K562 (cell line): ENCODE data around the gene NGRN. TPM values are rescaled to one million over a fixed set of nuclear protein-coding genes. Genes with fewer than 3 reads are reported as not detected.

Experiments
- ARID2 ChIP-seq: fragments of 450-650 bp; IDR thresholded peaks from 2 replicates; pipeline ENCODE4 v1.6.1; 2017; ENCODE audit warnings: antibody characterized with exemption, mild to moderate bottlenecking
- EHMT2 ChIP-seq: fragments of 450-650 bp; IDR thresholded peaks from 2 replicates; pipeline ENCODE4 v1.6.1; 2018; ENCODE audit warnings: antibody characterized with exemption
- LCOR ChIP-seq: sonication (generic); formaldehyde crosslinking; IDR thresholded peaks from 2 replicates; pipeline ENCODE4 v1.8.0; 2022; ENCODE audit warnings: mild to moderate bottlenecking, missing genetic modification reagents
- NUFIP1 ChIP-seq: fragments of 450-650 bp; IDR thresholded peaks from 2 replicates; pipeline ENCODE4 v1.6.1; 2018; ENCODE audit not compliant: partially characterized antibody
- PHF20 ChIP-seq: fragments of 450-650 bp; IDR thresholded peaks from 2 replicates; pipeline ENCODE4 v1.6.1; 2018; ENCODE audit not compliant: partially characterized antibody
- PYGO2 ChIP-seq: fragments of 450-650 bp; IDR thresholded peaks from 2 replicates; pipeline ENCODE4 v1.6.1; 2016; ENCODE audit warnings: mild to moderate bottlenecking, missing genetic modification characterization, moderate library complexity, missing compliant biosample characterization
- SAP30 ChIP-seq: fragments of 200-600 bp; sonication (generic); IDR thresholded peaks from 2 replicates; pipeline ENCODE4 v1.6.1; 2012; ENCODE audit warnings: borderline replicate concordance, low read depth, mild to moderate bottlenecking, moderate library complexity, low read length, control low read depth, inconsistent platforms; ENCODE audit not compliant: insufficient read depth, poor library complexity, severe bottlenecking
- TCF7 ChIP-seq: sonication (generic); IDR thresholded peaks from 2 replicates; pipeline ENCODE4 v1.6.1; 2016; ENCODE audit warnings: antibody characterized with exemption, borderline replicate concordance
- THAP7 ChIP-seq: fragments of 250-450 bp; sonication (Bioruptor Pico); IDR thresholded peaks from 2 replicates; pipeline ENCODE4 v1.5.0; 2021
- TOE1 ChIP-seq, 2 experiments: fragments of 450-650 bp in 1 of 2; sonication (generic) in 1 of 2; formaldehyde crosslinking in 1 of 2; IDR thresholded peaks; 2 replicates each; pipeline versions ENCODE4 v1.7.1 to v1.8.0; 2016 to 2022; ENCODE audit warnings: borderline replicate concordance in 2 of 2, mild to moderate bottlenecking in 2 of 2, antibody characterized with exemption in 1 of 2, inconsistent platforms in 1 of 2, low read depth in 1 of 2, missing genetic modification reagents in 1 of 2, moderate library complexity in 1 of 2
- ZFP36 ChIP-seq: fragments of 150-350 bp; IDR thresholded peaks from 2 replicates; pipeline ENCODE4 v1.6.1; 2018; ENCODE audit warnings: low read length, low read depth; ENCODE audit not compliant: partially characterized antibody
- ZNF146 ChIP-seq: IDR thresholded peaks from one replicate; pipeline ENCODE4 v1.6.1; 2018; ENCODE audit warnings: missing compliant biosample characterization; ENCODE audit not compliant: unreplicated experiment
- polyA plus RNA-seq, 8 experiments: library from polyadenylated mRNA; depleted of rRNA in 4 of 8; stranded (reverse) in 5 of 8; unstranded in 3 of 8; fragments of >200 nt; fragmentation: Nextera tagmentation in 2 of 8; fragmentation: Illumina TruSeq in 1 of 8; extraction: Ambion mirVana in 2 of 8; extraction: Trizol in 1 of 8; gene quantifications; 2 replicates each; pipeline versions ENCODE4 v1.2.1 to v1.2.3, GENCODE V29; 2011 to 2014; ENCODE audit warnings: inconsistent platforms in 1 of 8, missing spikeins in 1 of 8
- total RNA-seq, 7 experiments: library from RNA; depleted of rRNA in 6 of 7; stranded (reverse); fragments of >200 nt in 6 of 7; fragmentation: Illumina TruSeq in 2 of 7; extraction: Trizol in 2 of 7; gene quantifications; 2 replicates each; pipeline versions ENCODE4 v1.2.1 to v1.2.3, GENCODE V29; 2011 to 2021; ENCODE audit warnings: low replicate concordance in 1 of 7
- TF ChIP-seq, protein P1 (sequence below): IDR thresholded peaks from 2 replicates; pipeline ENCODE4 v1.6.1; 2016; ENCODE audit warnings: missing genetic modification characterization, missing compliant biosample characterization

Gene NGRN
- total and polyA plus RNA-seq, 9 of the 15 experiments (the other 6 are each of a cell fraction or from before 2014, with no cell fraction given) = 14.0 to 73.4 (median 60.0) TPM

DNA sequence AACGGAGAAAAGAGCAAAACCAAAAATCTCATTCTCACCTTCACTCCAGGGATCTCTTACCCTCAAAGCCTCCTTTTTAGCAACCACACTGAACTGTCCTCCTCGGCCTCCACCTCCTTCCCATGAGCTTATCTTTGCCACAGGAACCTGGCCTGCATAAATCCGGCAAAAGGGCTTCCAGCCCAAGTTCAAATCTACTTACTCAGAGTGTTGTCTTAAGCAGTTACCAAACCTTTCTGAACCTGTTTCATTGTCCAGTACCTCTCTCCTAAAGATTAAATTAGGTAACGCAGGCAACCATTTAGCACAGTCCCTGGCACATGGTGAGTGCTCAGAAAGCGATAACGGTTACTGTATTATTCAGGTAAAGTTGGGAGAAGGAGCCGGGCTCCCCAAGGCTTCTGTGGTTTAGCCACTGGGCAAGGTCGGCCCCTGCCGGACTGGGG is 32.5 kb upstream of the NGRN start (continued):
- TF ChIP-seq ZFP36 (no peak), THAP7 (no peak), LCOR (CRISPR knock-in tag) (no peak), ZNF146 (no peak), PHF20 (no peak), EHMT2 (peak; percentile 24; the same call in 1 of the 2 replicates), PYGO2 (tag) (no peak), NUFIP1 (no peak), TOE1 (IDR thresholded peaks at IDR 0.05; ENCODE audit: borderline replicate concordance) (peak; percentile 27; the same call in 1 of the 2 replicates), TOE1 (CRISPR knock-in tag; IDR thresholded peaks at IDR 0.05; ENCODE audit: borderline replicate concordance, low read depth) (no peak), ARID2 (0 out of 2 replicates have a peak, but pooled peaks have one; percentile 7), TCF7 (no peak), SAP30 (no peak)
- TF ChIP-seq, protein P1, sequence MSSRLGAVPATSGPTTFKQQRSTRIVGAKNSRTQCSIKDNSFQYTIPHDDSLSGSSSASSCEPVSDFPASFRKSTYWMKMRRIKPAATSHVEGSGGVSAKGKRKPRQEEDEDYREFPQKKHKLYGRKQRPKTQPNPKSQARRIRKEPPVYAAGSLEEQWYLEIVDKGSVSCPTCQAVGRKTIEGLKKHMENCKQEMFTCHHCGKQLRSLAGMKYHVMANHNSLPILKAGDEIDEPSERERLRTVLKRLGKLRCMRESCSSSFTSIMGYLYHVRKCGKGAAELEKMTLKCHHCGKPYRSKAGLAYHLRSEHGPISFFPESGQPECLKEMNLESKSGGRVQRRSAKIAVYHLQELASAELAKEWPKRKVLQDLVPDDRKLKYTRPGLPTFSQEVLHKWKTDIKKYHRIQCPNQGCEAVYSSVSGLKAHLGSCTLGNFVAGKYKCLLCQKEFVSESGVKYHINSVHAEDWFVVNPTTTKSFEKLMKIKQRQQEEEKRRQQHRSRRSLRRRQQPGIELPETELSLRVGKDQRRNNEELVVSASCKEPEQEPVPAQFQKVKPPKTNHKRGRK (tag) = 0 out of 2 replicates have a peak, but pooled peaks have one; percentile 3
